GM21360 (cell line): Measurements from ENCODE around the gene TRIM42.

Source experiments
- ATAC-seq: cut with Tn5 transposase; IDR thresholded peaks from one replicate; pipeline ENCODE4 v1.9.1; 2021; ENCODE audit warnings: mild to moderate bottlenecking, moderate library complexity; ENCODE audit not compliant: unreplicated experiment

Gene TRIM42

GRCh38 chr3:140709751-140710150 is 31.9 kb downstream of the TRIM42 start:
- no peak for ATAC-seq

GRCh38 chr3:140710711-140711389 is 33.0 kb downstream of the TRIM42 start:
- no peak for ATAC-seq

- ATAC-seq: no peak
These were observed 33.6 kb downstream of the TRIM42 start for GRCh38 chr3:140711390-140712035.

GRCh38 chr3:140712301-140712700 is 34.4 kb downstream of the TRIM42 start:
- no peak for ATAC-seq

GRCh38 chr3:140715035-140715434 is 37.2 kb downstream of the TRIM42 start:
- ATAC-seq: no peak

GRCh38 chr3:140717921-140718320 is 40.1 kb downstream of the TRIM42 start:
- no peak for ATAC-seq

- ATAC-seq: no peak
These were observed 42.2 kb downstream of the TRIM42 start for GRCh38 chr3:140719841-140720614.

- ATAC-seq: no peak
These were observed 45.7 kb downstream of the TRIM42 start for GRCh38 chr3:140723576-140723975.

GRCh38 chr3:140724856-140725812 is 47.3 kb downstream of the TRIM42 start:
- no peak for ATAC-seq

GRCh38 chr3:140726066-140726465 is 48.2 kb downstream of the TRIM42 start:
- ATAC-seq: no peak

GRCh38 chr3:140727886-140728285 is 50.0 kb downstream of the TRIM42 start:
- ATAC-seq: no peak

- ATAC-seq: no peak
These were observed 53.7 kb downstream of the TRIM42 start for GRCh38 chr3:140731440-140732119.

GRCh38 chr3:140733623-140734022 is 55.8 kb downstream of the TRIM42 start:
- ATAC-seq: no peak

- no peak for ATAC-seq
These were observed 59.1 kb downstream of the TRIM42 start for GRCh38 chr3:140736863-140737460.

- ATAC-seq: no peak
These were observed 64.3 kb downstream of the TRIM42 start for GRCh38 chr3:140742116-140742515.

- no peak for ATAC-seq
These were observed 70.3 kb downstream of the TRIM42 start for GRCh38 chr3:140748171-140748570.

- ATAC-seq: no peak
These were observed 71.0 kb downstream of the TRIM42 start for GRCh38 chr3:140748903-140749302.
